ENCODE results near the gene TMEM209.
"Not testable (repeated sequence)": the region's sequence is repeated elsewhere in the genome, so short reads cannot be mapped to it uniquely, and the experiment has no call there.

DNA sequence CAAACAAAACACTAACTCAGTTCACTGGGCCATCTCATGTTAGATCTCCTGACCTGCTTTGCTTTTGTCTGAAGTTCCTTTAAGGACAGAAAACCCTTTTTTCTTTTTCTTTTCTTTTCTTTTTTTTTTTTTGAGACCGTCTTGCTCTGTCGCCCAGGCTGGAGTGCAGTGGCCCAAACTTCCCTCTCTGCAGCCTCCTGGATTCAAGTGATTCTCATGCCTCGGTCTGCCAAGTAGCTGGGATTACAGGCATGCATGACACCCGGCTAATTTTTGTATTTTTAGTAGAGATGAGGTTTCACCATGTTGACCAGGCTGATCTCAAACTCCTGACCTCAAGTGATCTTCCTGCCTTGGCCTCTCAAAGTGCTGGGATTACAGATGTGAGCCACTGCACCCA lies 31.2 kb upstream of the TMEM209 start:
- not testable (repeated sequence) for TF ChIP-seq CTCF, EZH2phosphoT487 (IDR thresholded peaks at IDR 0.05)
